Thyroid gland (tissue), 4 donors: Measurements from ENCODE around the gene NEFH. TPM values are rescaled to one million over a fixed set of nuclear protein-coding genes. Genes with fewer than 3 reads are reported as not detected.

Experiments used
- DNase-seq, 2 donors: peaks; one replicate each; pipeline ENCODE4 v3.0.0-alpha.2; 2019
- H3K27ac ChIP-seq, 3 donors: fragments of 200-600 bp; sonication (generic); 1 replicate in 2 of 3; 2 replicates in 1 of 3; pipeline ENCODE4 v1.5.1; 2016 to 2019; ENCODE audit warnings: mild to moderate bottlenecking in 1 of 3, moderate library complexity in 1 of 3
- H3K27me3 ChIP-seq: fragments of 200-600 bp; sonication (generic); one replicate; pipeline ENCODE4 v1.5.1; 2019
- H3K36me3 ChIP-seq, 2 donors: fragments of 200-600 bp; sonication (generic); one replicate each; pipeline ENCODE4 v1.5.1; 2016 to 2019
- H3K4me1 ChIP-seq, 2 donors: fragments of 200-600 bp; sonication (generic); one replicate each; pipeline ENCODE4 v1.5.1; 2017 to 2019
- H3K4me3 ChIP-seq, 3 donors: fragments of 200-600 bp; sonication (generic); replicated peaks in 1 of 3; 1 replicate in 2 of 3; 2 replicates in 1 of 3; pipeline ENCODE4 v1.5.1; 2016; ENCODE audit warnings: mild to moderate bottlenecking in 1 of 3
- H3K9me3 ChIP-seq: fragments of 200-600 bp; sonication (generic); one replicate; pipeline ENCODE4 v1.5.1; 2017
- CTCF ChIP-seq, 6 experiments: fragments of 200-600 bp in 3 of 6; fragments of 450-650 bp in 3 of 6; sonication (generic) in 3 of 6; IDR thresholded peaks; one replicate each; pipeline ENCODE4 v1.5.1; 2016 to 2019; ENCODE audit warnings: antibody characterized with exemption in 6 of 6, mild to moderate bottlenecking in 2 of 6, inconsistent platforms in 1 of 6, moderate library complexity in 1 of 6
- POLR2A ChIP-seq, 2 donors: fragments of 450-650 bp; IDR thresholded peaks; one replicate each; pipeline ENCODE4 v1.6.1; 2017; ENCODE audit warnings: antibody characterized with exemption in 2 of 2, mild to moderate bottlenecking in 2 of 2, moderate library complexity in 1 of 2
- WGBS, 2 donors: methylation state at CpG; one replicate each; pipeline ENCODE4 v1.1.5; 2017; 5-methylcytosine and 5-hydroxymethylcytosine counted together
- intact Hi-C: fragments of 100-400 bp; cut with DNase I; formaldehyde crosslinking; loops from one replicate; pipeline ENCODE4 v1.15.1; 2023
- total RNA-seq, 4 donors: library from RNA; depleted of rRNA; stranded (reverse); fragments of >200 nt; gene quantifications; one replicate each; pipeline ENCODE4 v1.2.3, GENCODE V29; 2016

NEFH gene
- total RNA-seq, 4 donors from 2014 or later, result 0.27 to 0.44 (median 0.33) TPM; not detected in 1

- no peak overlapping the region for H3K27ac ChIP-seq
- no peaks in the 10 kb centered on the region for H3K4me1 ChIP-seq
- TF ChIP-seq CTCF (IDR thresholded peaks at IDR 0.05) (no peak), POLR2A (IDR thresholded peaks at IDR 0.05) (no peak)
- 87 to 90% methylated on average over 4 of the region's 4 CpGs for WGBS, 2 donors
- intact Hi-C loops, result no loop called here
- no peaks in the 10 kb centered on the region for H3K36me3 ChIP-seq
- no peak overlapping the region for H3K4me3 ChIP-seq
- DNase-seq, result no peak
- no peaks in the 10 kb centered on the region for H3K27me3 ChIP-seq
- no peaks in the 10 kb centered on the region for H3K9me3 ChIP-seq
Measured at GRCh38 chr22:29445508-29445907, 34.5 kb upstream of the NEFH start.

DNA sequence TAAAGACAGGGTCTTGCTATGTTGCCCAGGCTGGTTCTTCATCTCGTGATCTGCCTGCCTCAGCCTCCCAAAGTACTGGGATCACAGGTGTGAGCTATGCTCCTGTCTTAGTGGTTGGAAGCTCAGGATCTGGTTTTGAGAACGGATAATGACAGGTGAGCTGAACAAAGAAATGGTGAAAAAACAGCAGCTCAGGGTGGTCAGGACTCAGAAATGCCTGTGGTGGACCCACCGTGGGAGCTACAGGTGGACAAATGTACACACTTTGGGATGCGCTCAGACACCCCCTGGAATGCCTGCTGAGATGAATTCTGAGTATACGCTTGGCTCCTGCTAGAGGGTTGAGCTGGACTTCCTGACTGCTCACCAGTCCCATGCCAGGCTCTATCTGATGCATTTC is 32.1 kb upstream of the NEFH start:
- Histone ChIP-seq H3K4me3 (no peak overlapping the region), H3K27me3 (no peaks in the 10 kb centered on the region), H3K4me1 (no peaks in the 10 kb centered on the region), H3K27ac (no peak overlapping the region), H3K36me3 (no peaks in the 10 kb centered on the region), H3K9me3 (no peaks in the 10 kb centered on the region)
- DNase-seq, result no peak
- intact Hi-C loops, result no loop called here
- TF ChIP-seq CTCF (IDR thresholded peaks at IDR 0.05) (no peak), POLR2A (IDR thresholded peaks at IDR 0.05) (no peak)
- WGBS, 2 donors, result 88 to 91% methylated on average over 5 of the region's 5 CpGs

GRCh38 chr22:29449296-29449875 is 30.6 kb upstream of the NEFH start:
- no peaks in the 10 kb centered on the region for H3K4me1 ChIP-seq
- WGBS, 2 donors, result 86 to 90% methylated on average over 11 of the region's 11 CpGs
- no peaks in the 10 kb centered on the region for H3K9me3 ChIP-seq
- no peaks in the 10 kb centered on the region for H3K27me3 ChIP-seq
- no peak for TF ChIP-seq CTCF (IDR thresholded peaks at IDR 0.05)
- DNase-seq, result no peak
- H3K4me3 ChIP-seq, result no peak overlapping the region
- no peaks in the 10 kb centered on the region for H3K36me3 ChIP-seq
- H3K27ac ChIP-seq, result no peak overlapping the region
- intact Hi-C loops, result no loop called here

GRCh38 chr22:29450222-29450621 is 29.8 kb upstream of the NEFH start:
- Histone ChIP-seq H3K9me3 (no peaks in the 10 kb centered on the region), H3K27me3 (no peaks in the 10 kb centered on the region), H3K27ac (no peak overlapping the region), H3K4me3 (no peak overlapping the region), H3K36me3 (no peaks in the 10 kb centered on the region), H3K4me1 (no peaks in the 10 kb centered on the region)
- intact Hi-C loops, result no loop called here
- TF ChIP-seq CTCF (IDR thresholded peaks at IDR 0.05), result no peak
- TF ChIP-seq POLR2A (IDR thresholded peaks at IDR 0.05), result no peak
- WGBS, 2 donors, result 82 to 84% methylated on average over 8 of the region's 8 CpGs
- no peak for DNase-seq

GRCh38 chr22:29451863-29452262 is 28.2 kb upstream of the NEFH start:
- intact Hi-C loops, result no loop called here
- 88 to 90% methylated on average over 4 of the region's 4 CpGs for WGBS, 2 donors
- no peaks in the 10 kb centered on the region for H3K9me3 ChIP-seq

More at GRCh38 chr22:29451863-29452262, 28.2 kb upstream of the NEFH start:
- Histone ChIP-seq H3K36me3 (no peaks in the 10 kb centered on the region), H3K27ac (no peak overlapping the region), H3K4me1 (no peaks in the 10 kb centered on the region), H3K4me3 (no peak overlapping the region), H3K27me3 (no peaks in the 10 kb centered on the region)
- TF ChIP-seq CTCF (IDR thresholded peaks at IDR 0.05) (no peak), POLR2A (IDR thresholded peaks at IDR 0.05) (no peak)
- DNase-seq, result no peak
